ENCODE results near the gene SLIT3. TPM values are rescaled to one million over a fixed set of nuclear protein-coding genes. Genes with fewer than 3 reads are reported as not detected.
"Not testable (repeated sequence)": the region's sequence is repeated elsewhere in the genome, so short reads cannot be mapped to it uniquely, and the experiment has no call there.

SLIT3 gene
- polyA plus RNA-seq, 3 donors, result 48.8 to 51.1 (median 50.1) TPM

- no peak for DNase-seq (ENCODE audit: low read depth in 3 of 3, low spot score in 2 of 3)
Measured at GRCh38 chr5:169151051-169151805, 149.7 kb downstream of the SLIT3 start.

GRCh38 chr5:169150108-169150507 lies 150.8 kb downstream of the SLIT3 start:
- no peak for DNase-seq (ENCODE audit: low read depth in 3 of 3, low spot score in 2 of 3)

- DNase-seq (ENCODE audit: low read depth in 3 of 3, low spot score in 2 of 3), result no peak
Measured at GRCh38 chr5:169149317-169149716, 151.6 kb downstream of the SLIT3 start.

- DNase-seq (ENCODE audit: low read depth in 3 of 3, low spot score in 2 of 3), result no peak
Measured at GRCh38 chr5:169148138-169148740, 152.7 kb downstream of the SLIT3 start.

- no peak for DNase-seq (ENCODE audit: low read depth in 3 of 3, low spot score in 2 of 3)
Measured at GRCh38 chr5:169147534-169147933, 153.4 kb downstream of the SLIT3 start.

GRCh38 chr5:169146158-169146557 lies 154.8 kb downstream of the SLIT3 start:
- DNase-seq (ENCODE audit: low read depth in 3 of 3, low spot score in 2 of 3), result no peak

- peak in 2 of 3 donors; percentile 68 to 69 for DNase-seq (ENCODE audit: low read depth in 3 of 3, low spot score in 2 of 3)
Measured at GRCh38 chr5:169142264-169142970, 158.5 kb downstream of the SLIT3 start.

- not testable (repeated sequence) for DNase-seq (ENCODE audit: low read depth in 3 of 3, low spot score in 2 of 3)
Measured at GRCh38 chr5:169140215-169140614, 160.7 kb downstream of the SLIT3 start.

GRCh38 chr5:169139480-169140050 lies 161.4 kb downstream of the SLIT3 start:
- no peak for DNase-seq (ENCODE audit: low read depth in 3 of 3, low spot score in 2 of 3)

GRCh38 chr5:169133531-169133930 lies 167.4 kb downstream of the SLIT3 start:
- no peak for DNase-seq (ENCODE audit: low read depth in 3 of 3, low spot score in 2 of 3)

GRCh38 chr5:169132302-169132660 lies 168.7 kb downstream of the SLIT3 start:
- DNase-seq (ENCODE audit: low read depth in 3 of 3, low spot score in 2 of 3), result no peak

GRCh38 chr5:169131616-169132301 lies 169.2 kb downstream of the SLIT3 start:
- DNase-seq (ENCODE audit: low read depth in 3 of 3, low spot score in 2 of 3), result no peak

- no peak for DNase-seq (ENCODE audit: low read depth in 3 of 3, low spot score in 2 of 3)
Measured at GRCh38 chr5:169128679-169129078, 172.3 kb downstream of the SLIT3 start.

- DNase-seq (ENCODE audit: low read depth in 3 of 3, low spot score in 2 of 3), result no peak
Measured at GRCh38 chr5:169127431-169127830, 173.5 kb downstream of the SLIT3 start.

GRCh38 chr5:169126481-169127021 lies 174.4 kb downstream of the SLIT3 start:
- DNase-seq (ENCODE audit: low read depth in 3 of 3, low spot score in 2 of 3), result no peak

- no peak for DNase-seq (ENCODE audit: low read depth in 3 of 3, low spot score in 2 of 3)
Measured at GRCh38 chr5:169125571-169125970, 175.4 kb downstream of the SLIT3 start.

GRCh38 chr5:169122951-169123350 lies 178.0 kb downstream of the SLIT3 start:
- no peak for DNase-seq (ENCODE audit: low read depth in 3 of 3, low spot score in 2 of 3)

GRCh38 chr5:169121630-169122420 lies 179.1 kb downstream of the SLIT3 start:
- DNase-seq (ENCODE audit: low read depth in 3 of 3, low spot score in 2 of 3), result no peak

GRCh38 chr5:169119288-169120048 lies 181.5 kb downstream of the SLIT3 start:
- DNase-seq (ENCODE audit: low read depth in 3 of 3, low spot score in 2 of 3), result no peak
